Lower lobe of right lung (tissue), 2 donors: Measurements from ENCODE around the gene MLC1. TPM values are rescaled to one million over a fixed set of nuclear protein-coding genes. Genes with fewer than 3 reads are reported as not detected.

ENCODE experiments used
- ATAC-seq, 2 donors: fragments of 200-7000 bp; cut with Tn5 transposase; one replicate each; pipeline ENCODE4 v1.9.1; 2020 to 2022; ENCODE audit warnings: mild to moderate bottlenecking in 2 of 2, moderate library complexity in 2 of 2
- DNase-seq: peaks from one replicate; pipeline ENCODE4 v3.0.0-alpha.2; 2020
- H3K27ac ChIP-seq: fragments of 200-600 bp; one replicate; pipeline ENCODE4 v1.8.0; 2022
- H3K27me3 ChIP-seq: fragments of 200-600 bp; one replicate; pipeline ENCODE4 v1.8.0; 2022; ENCODE audit warnings: low read depth
- H3K36me3 ChIP-seq: fragments of 200-600 bp; one replicate; pipeline ENCODE4 v1.8.0; 2022; ENCODE audit warnings: mild to moderate bottlenecking
- H3K4me1 ChIP-seq: fragments of 200-600 bp; one replicate; pipeline ENCODE4 v1.8.0; 2022
- H3K4me3 ChIP-seq: fragments of 200-600 bp; one replicate; pipeline ENCODE4 v1.8.0; 2022; ENCODE audit warnings: mild to moderate bottlenecking
- H3K9me3 ChIP-seq: fragments of 200-600 bp; one replicate; pipeline ENCODE4 v1.8.0; 2022
- CTCF ChIP-seq: fragments of 200-600 bp; IDR thresholded peaks from one replicate; pipeline ENCODE4 v1.8.0; 2022; ENCODE audit warnings: antibody characterized with exemption, mild to moderate bottlenecking
- intact Hi-C: fragments of 100-400 bp; cut with DNase I; formaldehyde crosslinking; loops from one replicate; pipeline ENCODE4 v1.11.0; 2022
- total RNA-seq: library from RNA; stranded (reverse); fragmentation: NEBNext Ultra II Directional; extraction: Animal tissue kit (Norgen Biotek cat#: 25700); gene quantifications from one replicate; pipeline ENCODE4 v1.2.1, GENCODE V29; 2021
- donor health status: DM: no; HTN: yes; CAD: no; lungs with severe emphysema.

The MLC1 gene
- total RNA-seq, 1 donor from 2014 or later, result 3.2 TPM

- ATAC-seq, result no peak
Observed at GRCh38 chr22:50035131-50035881, 49.9 kb downstream of the MLC1 start.

GRCh38 chr22:50034126-50035081 lies 50.8 kb downstream of the MLC1 start:
- peaks cover 22% of the 10 kb centered on the region for H3K27me3 ChIP-seq
- no peaks in the 10 kb centered on the region for H3K9me3 ChIP-seq
- no peak overlapping the region for H3K27ac ChIP-seq
- intact Hi-C loops, result loop anchor here (10.0 kb wide), 1 partner anchor 110 kb away; no protein-coding TSS in a partner anchor
- peaks cover 5% of the 10 kb centered on the region for H3K4me1 ChIP-seq
- ATAC-seq (no peak), DNase-seq (no peak)
- no peak overlapping the region for H3K4me3 ChIP-seq
- H3K36me3 ChIP-seq, result no peaks in the 10 kb centered on the region
- TF ChIP-seq CTCF, result no peak

More at GRCh38 chr22:50035131-50035881, 49.9 kb downstream of the MLC1 start:
- Histone ChIP-seq H3K27ac (no peak overlapping the region), H3K27me3 (peaks cover 22% of the 10 kb centered on the region), H3K4me3 (no peak overlapping the region), H3K9me3 (no peaks in the 10 kb centered on the region), H3K4me1 (no peaks in the 10 kb centered on the region), H3K36me3 (no peaks in the 10 kb centered on the region)
- no peak for TF ChIP-seq CTCF
- no peak for DNase-seq
- intact Hi-C loops, result loop anchor here (10.0 kb wide), 1 partner anchor 111 kb away; no protein-coding TSS in a partner anchor

- intact Hi-C loops, result loop anchor here (10.0 kb wide), 1 partner anchor 108 kb away; no protein-coding TSS in a partner anchor
- DNase-seq (no peak), ATAC-seq (no peak)
- Histone ChIP-seq H3K4me3 (no peak overlapping the region), H3K9me3 (no peaks in the 10 kb centered on the region), H3K36me3 (no peaks in the 10 kb centered on the region), H3K4me1 (peaks cover 5% of the 10 kb centered on the region), H3K27ac (no peak overlapping the region), H3K27me3 (peaks cover 22% of the 10 kb centered on the region)
- no peak for TF ChIP-seq CTCF
Observed at GRCh38 chr22:50032941-50033601, 52.2 kb downstream of the MLC1 start.

- no peak for TF ChIP-seq CTCF
- intact Hi-C loops, result loop anchor here (10.0 kb wide), 1 partner anchor 107 kb away; no protein-coding TSS in a partner anchor
- H3K4me1 ChIP-seq, result peaks cover 5% of the 10 kb centered on the region
- no peaks in the 10 kb centered on the region for H3K9me3 ChIP-seq
- peaks cover 25% of the 10 kb centered on the region for H3K27me3 ChIP-seq
- no peaks in the 10 kb centered on the region for H3K36me3 ChIP-seq
- ATAC-seq (no peak), DNase-seq (no peak)
- H3K27ac ChIP-seq, result no peak overlapping the region
- no peak overlapping the region for H3K4me3 ChIP-seq
Observed at GRCh38 chr22:50032109-50032871, 52.9 kb downstream of the MLC1 start.
